Gastroesophageal sphincter (tissue), 4 donors: ENCODE data around the gene TSSK1B. TPM values are rescaled to one million over a fixed set of nuclear protein-coding genes. Genes with fewer than 3 reads are reported as not detected.

Source experiments
- ATAC-seq: fragments of 150-250 bp; one replicate; pipeline ENCODE4 v1.9.1; 2016; ENCODE audit warnings: mild to moderate bottlenecking, moderate library complexity
- H3K27ac ChIP-seq, 4 donors: fragments of 200-600 bp; sonication (generic) in 3 of 4; 1 replicate in 3 of 4; 2 replicates in 1 of 4; pipeline ENCODE4 v1.5.1; 2016 to 2019
- H3K27me3 ChIP-seq: fragments of 200-600 bp; sonication (generic); one replicate; pipeline ENCODE4 v1.5.1; 2019
- H3K36me3 ChIP-seq, 2 donors: fragments of 200-600 bp; sonication (generic); one replicate each; pipeline ENCODE4 v1.5.1; 2019; ENCODE audit warnings: control low read depth in 1 of 2
- H3K4me1 ChIP-seq, 3 donors: fragments of 200-600 bp; sonication (generic); 1 replicate in 2 of 3; 2 replicates in 1 of 3; pipeline ENCODE4 v1.5.1; 2016 to 2019; ENCODE audit warnings: control low read depth in 2 of 3
- H3K4me3 ChIP-seq, 2 donors: fragments of 200-600 bp; sonication (generic); one replicate each; pipeline ENCODE4 v1.5.1; 2019; ENCODE audit warnings: mild to moderate bottlenecking in 1 of 2, moderate library complexity in 1 of 2
- H3K9me3 ChIP-seq, 3 donors: fragments of 200-600 bp; sonication (generic); one replicate each; pipeline ENCODE4 v1.5.1; 2017 to 2019; ENCODE audit warnings: control low read depth in 2 of 3
- EP300 ChIP-seq: sonication (generic); formaldehyde crosslinking; IDR thresholded peaks from one replicate; pipeline ENCODE4 v1.6.1; 2017; ENCODE audit warnings: antibody characterized with exemption, mild to moderate bottlenecking
- POLR2A ChIP-seq, 2 donors: fragments of 450-650 bp; IDR thresholded peaks; one replicate each; pipeline ENCODE4 v1.6.1; 2017; ENCODE audit warnings: antibody characterized with exemption in 2 of 2, mild to moderate bottlenecking in 2 of 2, moderate library complexity in 1 of 2
- POLR2AphosphoS5 ChIP-seq: sonication (generic); formaldehyde crosslinking; IDR thresholded peaks from one replicate; pipeline ENCODE4 v1.6.1; 2017; ENCODE audit warnings: antibody characterized with exemption
- WGBS, 2 donors: methylation state at CpG; one replicate each; pipeline ENCODE4 v1.1.5; 2018; ENCODE audit warnings: low coverage in 1 of 2; 5-methylcytosine and 5-hydroxymethylcytosine counted together
- total RNA-seq, 4 donors: library from RNA; depleted of rRNA; stranded (reverse); fragments of >200 nt; gene quantifications; one replicate each; pipeline ENCODE4 v1.1.0, GENCODE V29; 2016
- TF ChIP-seq, protein P1 (sequence below), 4 experiments: fragments of 200-600 bp in 2 of 4; fragments of 450-650 bp in 2 of 4; sonication (generic) in 1 of 4; IDR thresholded peaks; one replicate each; pipeline ENCODE4 v1.5.1; 2017 to 2019; ENCODE audit warnings: antibody characterized with exemption in 4 of 4, mild to moderate bottlenecking in 2 of 4, moderate library complexity in 2 of 4

TSSK1B gene
- total RNA-seq, 4 donors from 2014 or later = 0.93 TPM; not detected in 3

DNA sequence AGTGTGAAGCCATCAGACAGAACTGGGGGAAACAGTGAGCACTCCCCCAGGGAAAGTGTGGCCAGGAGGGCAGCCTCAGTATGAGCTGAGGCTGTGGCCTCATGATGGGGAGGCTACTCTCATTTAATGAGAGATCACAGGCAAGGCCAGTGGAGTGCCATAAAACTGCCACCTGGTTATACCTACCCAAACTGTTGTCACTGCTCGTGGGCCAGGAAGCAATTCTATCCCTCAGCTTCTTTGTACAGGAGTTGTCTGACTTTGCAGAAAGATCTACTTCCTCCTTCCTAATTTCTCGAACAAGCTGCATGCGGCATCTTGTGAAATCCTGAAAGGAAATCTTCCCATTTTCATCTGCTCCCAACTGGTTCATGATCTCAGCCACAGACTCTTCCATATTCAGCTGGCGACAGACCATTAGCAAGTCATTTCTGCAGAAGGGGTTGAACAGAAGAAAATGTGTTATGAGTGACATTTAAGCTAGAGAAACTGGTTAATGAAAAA, 50.0 kb downstream of the TSSK1B start:
- 80 to 100% methylated on average over 1 to 2 of the region's 4 CpGs for WGBS, 2 donors
- TF ChIP-seq EP300 (no peak), POLR2AphosphoS5 (no peak), POLR2A (IDR thresholded peaks at IDR 0.05) (no peak)
- TF ChIP-seq, protein P1, sequence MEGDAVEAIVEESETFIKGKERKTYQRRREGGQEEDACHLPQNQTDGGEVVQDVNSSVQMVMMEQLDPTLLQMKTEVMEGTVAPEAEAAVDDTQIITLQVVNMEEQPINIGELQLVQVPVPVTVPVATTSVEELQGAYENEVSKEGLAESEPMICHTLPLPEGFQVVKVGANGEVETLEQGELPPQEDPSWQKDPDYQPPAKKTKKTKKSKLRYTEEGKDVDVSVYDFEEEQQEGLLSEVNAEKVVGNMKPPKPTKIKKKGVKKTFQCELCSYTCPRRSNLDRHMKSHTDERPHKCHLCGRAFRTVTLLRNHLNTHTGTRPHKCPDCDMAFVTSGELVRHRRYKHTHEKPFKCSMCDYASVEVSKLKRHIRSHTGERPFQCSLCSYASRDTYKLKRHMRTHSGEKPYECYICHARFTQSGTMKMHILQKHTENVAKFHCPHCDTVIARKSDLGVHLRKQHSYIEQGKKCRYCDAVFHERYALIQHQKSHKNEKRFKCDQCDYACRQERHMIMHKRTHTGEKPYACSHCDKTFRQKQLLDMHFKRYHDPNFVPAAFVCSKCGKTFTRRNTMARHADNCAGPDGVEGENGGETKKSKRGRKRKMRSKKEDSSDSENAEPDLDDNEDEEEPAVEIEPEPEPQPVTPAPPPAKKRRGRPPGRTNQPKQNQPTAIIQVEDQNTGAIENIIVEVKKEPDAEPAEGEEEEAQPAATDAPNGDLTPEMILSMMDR (IDR thresholded peaks at IDR 0.05) = no peak
- Histone ChIP-seq H3K27ac (no peak overlapping the region), H3K36me3 (no peaks in the 10 kb centered on the region), H3K9me3 (no peaks in the 10 kb centered on the region), H3K4me3 (no peak overlapping the region), H3K4me1 (no peaks in the 10 kb centered on the region), H3K27me3 (no peaks in the 10 kb centered on the region)
- no peak for ATAC-seq

DNA sequence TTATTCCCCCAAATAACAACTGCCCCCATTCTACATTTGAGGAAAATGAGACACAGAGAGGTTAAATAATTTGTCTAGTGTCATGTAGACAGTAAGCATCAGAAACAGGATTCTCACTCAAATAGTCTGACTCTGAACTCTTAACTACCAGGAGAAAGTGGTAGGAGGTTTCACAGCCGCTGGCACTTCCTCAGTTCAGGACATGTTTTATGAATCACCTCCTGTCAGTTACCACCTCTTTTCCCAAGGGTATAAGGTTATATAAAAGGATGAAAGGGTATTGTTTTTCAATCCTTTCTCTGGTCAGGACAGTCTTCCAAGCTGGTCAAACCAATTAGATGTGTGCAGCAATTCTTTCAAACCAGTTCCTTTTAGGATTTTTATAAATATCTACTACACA, 52.1 kb downstream of the TSSK1B start:
- no peaks in the 10 kb centered on the region for H3K9me3 ChIP-seq
- peaks cover 0 to 6% (median 0%) of the 10 kb centered on the region in 3 donors for H3K4me1 ChIP-seq
- H3K27ac ChIP-seq = no peak overlapping the region
- 57 to 94% methylated on average over 1 of the region's 1 CpG for WGBS, 2 donors
- TF ChIP-seq POLR2AphosphoS5 (no peak), EP300 (no peak), POLR2A (IDR thresholded peaks at IDR 0.05) (no peak)
- TF ChIP-seq, protein P1 (IDR thresholded peaks at IDR 0.05) = no peak
- ATAC-seq = no peak
- no peak overlapping the region for H3K4me3 ChIP-seq
- H3K27me3 ChIP-seq = no peaks in the 10 kb centered on the region
- no peaks in the 10 kb centered on the region for H3K36me3 ChIP-seq

Other genes starting within 250 kb of the TSSK1B start
- 10 to 100 TPM; 20.5 to 28.7 (median 23.5) TPM for gene MCC, start 53.5 kb upstream of the TSSK1B start, total RNA-seq
- 10 to 100 TPM; 11.1 to 38.9 (median 21.2) TPM for gene YTHDC2, start 78.7 kb upstream of the TSSK1B start, total RNA-seq